Hematopoietic multipotent progenitor cell (in vitro differentiated cells): ENCODE measurements around the gene SPATA25. TPM values are rescaled to one million over a fixed set of nuclear protein-coding genes. Genes with fewer than 3 reads are reported as not detected.

ENCODE experiments used
- DNase-seq, 3 donors: peaks; one replicate each; pipeline ENCODE4 v3.0.0-alpha.2; 2011 to 2015; ENCODE audit warnings: low read depth in 2 of 3, low spot score in 2 of 3
- total RNA-seq: library from RNA; depleted of rRNA; stranded (reverse); fragments of >200 nt; gene quantifications from one replicate; pipeline ENCODE4 v1.2.3, GENCODE V29; 2012

The SPATA25 gene
- total RNA-seq, 1 donor: 5.9 TPM

DNA sequence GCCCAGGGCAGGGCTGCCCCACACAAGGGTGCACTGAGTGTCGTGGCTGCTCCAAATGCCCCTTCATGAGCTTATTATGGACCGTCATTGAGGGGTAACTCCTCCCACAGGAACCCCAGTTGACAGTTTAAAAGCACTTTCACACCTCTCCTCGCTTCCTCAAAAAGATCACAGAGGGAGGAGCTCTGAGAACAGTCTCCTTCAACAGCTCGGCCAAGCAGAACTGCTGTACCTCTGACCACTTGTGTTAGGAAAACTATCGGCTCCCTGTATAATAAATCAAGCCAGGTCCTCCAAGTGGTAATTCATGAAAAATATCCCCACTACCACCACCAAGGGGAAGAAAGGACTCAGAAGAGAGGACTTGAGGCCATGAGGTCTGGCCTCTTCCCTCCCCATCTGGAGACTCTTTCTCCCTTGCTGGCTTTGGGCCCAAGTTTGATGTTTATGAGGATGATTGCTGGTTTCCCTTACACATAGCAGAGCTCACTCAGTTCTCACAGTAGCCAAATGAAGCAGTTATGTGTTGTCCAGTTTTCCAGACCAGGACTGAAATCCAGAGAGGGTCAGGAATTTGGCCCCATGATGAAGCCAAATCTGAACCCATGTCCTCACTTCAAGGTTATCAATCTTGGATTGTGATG is 45.1 kb downstream of the SPATA25 start:
- peak in 2 of 3 donors; percentile 40 to 70 for DNase-seq

- DNase-seq: no peak
Observed at GRCh38 chr20:45841407-45842129, 45.9 kb downstream of the SPATA25 start.

DNA sequence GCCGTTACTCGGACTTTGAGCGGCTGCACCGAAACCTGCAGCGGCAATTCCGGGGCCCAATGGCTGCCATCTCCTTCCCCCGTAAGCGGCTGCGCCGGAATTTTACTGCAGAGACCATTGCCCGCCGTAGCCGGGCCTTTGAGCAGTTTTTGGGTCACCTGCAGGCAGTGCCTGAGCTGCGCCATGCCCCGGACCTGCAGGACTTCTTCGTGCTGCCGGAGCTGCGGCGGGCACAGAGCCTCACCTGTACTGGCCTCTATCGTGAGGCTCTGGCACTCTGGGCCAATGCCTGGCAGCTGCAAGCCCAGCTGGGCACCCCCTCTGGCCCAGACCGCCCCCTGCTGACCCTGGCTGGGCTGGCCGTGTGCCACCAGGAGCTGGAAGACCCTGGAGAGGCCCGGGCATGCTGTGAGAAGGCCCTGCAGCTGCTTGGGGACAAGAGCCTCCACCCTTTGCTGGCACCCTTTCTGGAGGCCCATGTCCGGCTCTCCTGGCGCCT is 46.7 kb downstream of the SPATA25 start:
- DNase-seq: no peak

DNA sequence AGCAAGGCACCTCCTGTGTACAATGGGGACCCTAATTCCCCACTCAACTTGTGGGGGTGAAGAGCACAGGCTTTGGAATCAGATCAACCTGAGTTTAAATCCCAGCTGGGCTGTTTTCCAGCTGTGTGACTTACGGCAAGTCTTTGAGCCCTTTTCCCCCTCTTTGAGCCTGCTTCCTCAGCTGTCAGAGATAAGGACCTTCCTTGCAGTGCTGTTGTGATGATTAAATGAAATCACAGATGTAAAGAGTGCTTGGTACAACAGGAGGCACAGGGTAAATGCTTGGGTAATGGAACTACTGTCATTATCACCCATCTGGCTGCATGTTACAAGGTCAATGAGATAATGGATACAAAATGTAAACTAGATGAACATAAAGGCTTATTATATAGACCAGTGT is 50.6 kb downstream of the SPATA25 start:
- DNase-seq: peak in 1 of 3 donors; percentile 42

Other genes with a start within 250 kb of the SPATA25 start
- gene WFDC11, start 217.4 kb downstream of the SPATA25 start, total RNA-seq: not detected
- gene WFDC13, start 185.6 kb downstream of the SPATA25 start, total RNA-seq: not detected
- not detected for gene WFDC10B, start 182.6 kb downstream of the SPATA25 start, total RNA-seq
- not detected for gene SPINT4, start 165.3 kb downstream of the SPATA25 start, total RNA-seq
- not detected for gene WFDC3, start 95.7 kb downstream of the SPATA25 start, total RNA-seq
- gene DNTTIP1, start 95.7 kb downstream of the SPATA25 start, total RNA-seq: 22.4 TPM
- 3.8 TPM for gene UBE2C, start 75.0 kb downstream of the SPATA25 start, total RNA-seq
- 1.1 TPM for gene TNNC2, start 60.3 kb downstream of the SPATA25 start, total RNA-seq
- gene SNX21, start 53.8 kb downstream of the SPATA25 start, total RNA-seq: 10.5 TPM
- gene ACOT8, start 30.2 kb downstream of the SPATA25 start, total RNA-seq: 58.7 TPM
- gene ZSWIM3, start 30.0 kb downstream of the SPATA25 start, total RNA-seq: 8.1 TPM
- 32.6 TPM for gene ZSWIM1, start 6.4 kb downstream of the SPATA25 start, total RNA-seq
- 21.5 TPM for gene NEURL2, start 3.6 kb upstream of the SPATA25 start, total RNA-seq
- gene CTSA, start 3.7 kb upstream of the SPATA25 start, total RNA-seq: 112 TPM
- 31.5 TPM for gene PLTP, start 24.5 kb upstream of the SPATA25 start, total RNA-seq
- gene PCIF1, start 47.1 kb upstream of the SPATA25 start, total RNA-seq: 45.0 TPM
- gene ZNF335, start 84.6 kb upstream of the SPATA25 start, total RNA-seq: 59.5 TPM
- gene MMP9, start 121.3 kb upstream of the SPATA25 start, total RNA-seq: 1.9 TPM
- 1.9 TPM for gene SLC12A5, start 141.6 kb upstream of the SPATA25 start, total RNA-seq
- 19.7 TPM for gene NCOA5, start 202.3 kb upstream of the SPATA25 start, total RNA-seq
- 4.6 TPM for gene CD40, start 230.7 kb upstream of the SPATA25 start, total RNA-seq